Mesenchymal stem cell (in vitro differentiated cells and primary cell): ENCODE measurements around the gene ZNF654.

Source experiments
- DNase-seq: peaks from one replicate; pipeline ENCODE4 v3.0.0-alpha.2; 2013
- H2AFZ ChIP-seq: one replicate; pipeline ENCODE4 v1.6.1; 2013; ENCODE audit warnings: low read depth, mild to moderate bottlenecking, control low read depth, inconsistent platforms, low read length, moderate library complexity
- H2AK5ac ChIP-seq: 2 replicates; pipeline ENCODE4 v1.6.1; 2013; ENCODE audit warnings: low read length, moderate library complexity, mild to moderate bottlenecking, inconsistent platforms; ENCODE audit not compliant: severe bottlenecking
- H2BK120ac ChIP-seq: one replicate; pipeline ENCODE4 v1.6.1; 2013; ENCODE audit warnings: low read depth, mild to moderate bottlenecking, inconsistent platforms, low read length, moderate library complexity
- H2BK12ac ChIP-seq, 2 experiments: one replicate each; pipeline ENCODE4 v1.6.1; 2013; ENCODE audit warnings: inconsistent platforms in 2 of 2, low read length in 2 of 2, mild to moderate bottlenecking in 2 of 2, moderate library complexity in 2 of 2, control low read depth in 1 of 2
- H2BK15ac ChIP-seq: one replicate; pipeline ENCODE4 v1.6.1; 2013; ENCODE audit warnings: mild to moderate bottlenecking, low read depth, inconsistent platforms; ENCODE audit not compliant: poor library complexity, severe bottlenecking
- H2BK5ac ChIP-seq: 2 replicates; pipeline ENCODE4 v1.6.1; 2013; ENCODE audit warnings: low read depth, mild to moderate bottlenecking, low read length, control low read depth, inconsistent platforms; ENCODE audit not compliant: poor library complexity, severe bottlenecking
- H3K14ac ChIP-seq, 2 experiments: one replicate each; pipeline ENCODE4 v1.6.1; 2013; ENCODE audit warnings: inconsistent platforms in 2 of 2, low read length in 2 of 2, control low read depth in 1 of 2, mild to moderate bottlenecking in 1 of 2, moderate library complexity in 1 of 2
- H3K18ac ChIP-seq, 2 experiments: one replicate each; pipeline ENCODE4 v1.6.1; 2013; ENCODE audit warnings: inconsistent platforms in 2 of 2, low read length in 2 of 2, control low read depth in 1 of 2, low read depth in 1 of 2, mild to moderate bottlenecking in 1 of 2
- H3K23ac ChIP-seq, 2 experiments: one replicate each; pipeline ENCODE4 v1.6.1; 2013; ENCODE audit warnings: inconsistent platforms in 2 of 2, low read length in 2 of 2, mild to moderate bottlenecking in 2 of 2, moderate library complexity in 2 of 2, control low read depth in 1 of 2
- H3K27ac ChIP-seq: 2 replicates; pipeline ENCODE4 v1.5.1; 2013; ENCODE audit warnings: mild to moderate bottlenecking, moderate library complexity, low read length, control low read depth, inconsistent platforms; ENCODE audit not compliant: poor library complexity, severe bottlenecking
- H3K27me3 ChIP-seq, 2 experiments: 2 replicates each; pipeline versions ENCODE4 v1.6.1 to v1.7.0; 2013; ENCODE audit warnings: low read length in 2 of 2, mild to moderate bottlenecking in 2 of 2, moderate library complexity in 2 of 2, control low read depth in 1 of 2, inconsistent platforms in 1 of 2; ENCODE audit not compliant: control insufficient read depth in 1 of 2, insufficient read depth in 1 of 2
- H3K36me3 ChIP-seq, 2 experiments: 2 replicates each; pipeline versions ENCODE4 v1.6.1 to v1.7.0; 2013; ENCODE audit warnings: low read length in 2 of 2, control low read depth in 1 of 2, inconsistent platforms in 1 of 2, low read depth in 1 of 2, mild to moderate bottlenecking in 1 of 2; ENCODE audit not compliant: insufficient read depth in 2 of 2, control insufficient read depth in 1 of 2
- H3K4ac ChIP-seq, 2 experiments: one replicate each; pipeline ENCODE4 v1.6.1; 2013; ENCODE audit warnings: inconsistent platforms in 2 of 2, low read length in 2 of 2, mild to moderate bottlenecking in 2 of 2, moderate library complexity in 2 of 2, control low read depth in 1 of 2, low read depth in 1 of 2
- H3K4me1 ChIP-seq: 2 replicates; pipeline ENCODE4 v1.6.1; 2013; ENCODE audit warnings: low read depth, low read length, control low read depth; ENCODE audit not compliant: control insufficient read depth, insufficient read depth
- H3K4me2 ChIP-seq: 2 replicates; pipeline ENCODE4 v1.6.1; 2013; ENCODE audit warnings: low read length, mild to moderate bottlenecking, inconsistent platforms; ENCODE audit not compliant: poor library complexity, severe bottlenecking
- H3K4me3 ChIP-seq, 2 experiments: 2 replicates each; pipeline versions ENCODE4 v1.5.1 to v1.7.0; 2013; ENCODE audit warnings: low read length in 2 of 2, mild to moderate bottlenecking in 2 of 2, control low read depth in 1 of 2, low read depth in 1 of 2; ENCODE audit not compliant: insufficient read depth in 1 of 2
- H3K79me1 ChIP-seq: replicated peaks from 2 replicates; pipeline ENCODE4 v1.6.1; 2013; ENCODE audit warnings: mild to moderate bottlenecking, control low read depth, low read length, inconsistent platforms; ENCODE audit not compliant: poor library complexity, severe bottlenecking
- H3K9ac ChIP-seq: 2 replicates; pipeline ENCODE4 v1.7.0; 2013; ENCODE audit warnings: mild to moderate bottlenecking, low read length, moderate library complexity
- H3K9me3 ChIP-seq: 2 replicates; pipeline ENCODE4 v1.7.0; 2013; ENCODE audit warnings: mild to moderate bottlenecking, low read length; ENCODE audit not compliant: control insufficient read depth
- H4K8ac ChIP-seq: one replicate; pipeline ENCODE4 v1.6.1; 2013; ENCODE audit warnings: inconsistent platforms, mild to moderate bottlenecking, low read length, moderate library complexity
- H4K91ac ChIP-seq: one replicate; pipeline ENCODE4 v1.6.1; 2013; ENCODE audit warnings: mild to moderate bottlenecking, low read length, inconsistent platforms
- WGBS: methylation state at CpG from one replicate; pipeline ENCODE4 v1.1.7; 2013; ENCODE audit warnings: mixed read lengths; 5-methylcytosine and 5-hydroxymethylcytosine counted together

The ZNF654 gene

GRCh38 chr3:88149101-88149508, 90.0 kb downstream of the ZNF654 start:
- Histone ChIP-seq H4K91ac (no peak overlapping the region), H3K14ac (no peak overlapping the region), H3K36me3 (peaks cover 2 to 12% of the 10 kb centered on the region in 2 experiments), H3K27ac (peak overlapping the region; percentile 7), H3K4me1 (peaks cover 3% of the 10 kb centered on the region), H3K9ac (peak overlapping the region; percentile 98), H2BK15ac (no peak overlapping the region), H2AFZ (peak overlapping the region; percentile 78), H3K79me1 (peaks cover 10% of the 10 kb centered on the region), H3K4me2 (peak overlapping the region; percentile 92), H3K23ac (peak overlapping the region in 1 of 2 experiments; percentile 77), H2BK5ac (no peak overlapping the region), H2BK120ac (no peak overlapping the region), H4K8ac (peak overlapping the region; percentile 19), H3K4ac (peak overlapping the region in 1 of 2 experiments; percentile 87), H3K27me3 (no peaks in the 10 kb centered on the region), H3K9me3 (no peaks in the 10 kb centered on the region), H3K4me3 (peak overlapping the region; percentile 78 to 99), H3K18ac (no peak overlapping the region), H2AK5ac (no peak overlapping the region), H2BK12ac (no peak overlapping the region)
- 2% methylated on average over 7 of the region's 16 CpGs for WGBS
- no peak for DNase-seq

- H4K91ac ChIP-seq = peak within 1 kb of the TSS; percentile 99
- peaks cover 4 to 18% of the 10 kb centered on the region in 2 experiments for H3K36me3 ChIP-seq
- no peaks in the 10 kb centered on the region for H3K27me3 ChIP-seq
- peaks cover 12% of the 10 kb centered on the region for H3K79me1 ChIP-seq
- peak within 1 kb of the TSS; percentile 80 for H2BK15ac ChIP-seq
- DNase-seq = peak; percentile 94
- no peaks in the 10 kb centered on the region for H3K9me3 ChIP-seq
- peak within 1 kb of the TSS; percentile 89 for H2BK5ac ChIP-seq
- peak within 1 kb of the TSS; percentile 100 for H4K8ac ChIP-seq
- H3K27ac ChIP-seq = peak within 1 kb of the TSS; percentile 95
- peak within 1 kb of the TSS in 1 of 2 experiments; percentile 12 for H2BK12ac ChIP-seq
- H2AFZ ChIP-seq = peak within 1 kb of the TSS; percentile 80
- no peak within 1 kb of the TSS for H2AK5ac ChIP-seq
- under 1% methylated on average over 57 of the region's 57 CpGs for WGBS
- peaks cover 3% of the 10 kb centered on the region for H3K4me1 ChIP-seq
- peak within 1 kb of the TSS in 1 of 2 experiments; percentile 77 for H3K23ac ChIP-seq
- peak within 1 kb of the TSS; percentile 92 for H3K4me2 ChIP-seq
- peak within 1 kb of the TSS; percentile 96 for H2BK120ac ChIP-seq
- H3K14ac ChIP-seq = peak within 1 kb of the TSS; percentile 74 to 93
- H3K4ac ChIP-seq = peak within 1 kb of the TSS; percentile 92 to 94
- peak within 1 kb of the TSS; percentile 98 for H3K9ac ChIP-seq
- H3K18ac ChIP-seq = peak within 1 kb of the TSS; percentile 80 to 98
- H3K4me3 ChIP-seq = peak within 1 kb of the TSS; percentile 78 to 99
These were observed 90.7 kb downstream of the ZNF654 start, which contains the start of gene C3orf38 for GRCh38 chr3:88149509-88150362. Gene C3orf38, plus strand, starts transcription at chr3:88149959. Its CDS starts 94 bp downstream, at chr3:88150053.

- Histone ChIP-seq H4K91ac (no peak overlapping the region), H3K79me1 (peaks cover 15% of the 10 kb centered on the region), H3K14ac (peak overlapping the region in 1 of 2 experiments; percentile 74), H2BK12ac (no peak overlapping the region), H2BK15ac (peak overlapping the region; percentile 80), H4K8ac (no peak overlapping the region), H3K4me1 (peaks cover 3% of the 10 kb centered on the region), H3K9me3 (no peaks in the 10 kb centered on the region), H2AK5ac (no peak overlapping the region), H3K9ac (peak overlapping the region; percentile 98), H3K4ac (peak overlapping the region in 1 of 2 experiments; percentile 92), H3K18ac (peak overlapping the region in 1 of 2 experiments; percentile 80), H3K27me3 (no peaks in the 10 kb centered on the region), H3K4me2 (peak overlapping the region; percentile 52), H2AFZ (no peak overlapping the region), H3K36me3 (peaks cover 7 to 23% of the 10 kb centered on the region in 2 experiments), H3K4me3 (peak overlapping the region; percentile 78 to 99), H2BK120ac (no peak overlapping the region), H2BK5ac (no peak overlapping the region), H3K23ac (peak overlapping the region in 1 of 2 experiments; percentile 75), H3K27ac (peak overlapping the region; percentile 95)
- no peak for DNase-seq
- whole genome bisulfite sequencing = 2% methylated on average over 8 of the region's 8 CpGs
These were observed 91.3 kb downstream of the ZNF654 start for GRCh38 chr3:88150371-88150770.

- Histone ChIP-seq H3K4me2 (no peak overlapping the region), H3K14ac (no peak overlapping the region), H3K4ac (no peak overlapping the region), H2AK5ac (no peak overlapping the region), H2BK120ac (no peak overlapping the region), H2AFZ (no peak overlapping the region), H3K36me3 (peaks cover 9 to 27% of the 10 kb centered on the region in 2 experiments), H3K27me3 (no peaks in the 10 kb centered on the region), H2BK5ac (no peak overlapping the region), H3K27ac (no peak overlapping the region), H3K9ac (peak overlapping the region; percentile 98), H4K91ac (no peak overlapping the region), H3K23ac (no peak overlapping the region), H3K4me1 (peaks cover 3% of the 10 kb centered on the region), H3K18ac (no peak overlapping the region), H3K4me3 (peak overlapping the region in 1 of 2 experiments; percentile 99), H2BK12ac (no peak overlapping the region), H4K8ac (no peak overlapping the region), H3K9me3 (no peaks in the 10 kb centered on the region), H2BK15ac (no peak overlapping the region), H3K79me1 (peaks cover 12% of the 10 kb centered on the region)
- WGBS = 6% methylated on average over 2 of the region's 6 CpGs
- DNase-seq = peak; percentile 12
These were observed 91.8 kb downstream of the ZNF654 start for GRCh38 chr3:88150806-88151205.
